ENCODE data around the gene JUN.

DNA sequence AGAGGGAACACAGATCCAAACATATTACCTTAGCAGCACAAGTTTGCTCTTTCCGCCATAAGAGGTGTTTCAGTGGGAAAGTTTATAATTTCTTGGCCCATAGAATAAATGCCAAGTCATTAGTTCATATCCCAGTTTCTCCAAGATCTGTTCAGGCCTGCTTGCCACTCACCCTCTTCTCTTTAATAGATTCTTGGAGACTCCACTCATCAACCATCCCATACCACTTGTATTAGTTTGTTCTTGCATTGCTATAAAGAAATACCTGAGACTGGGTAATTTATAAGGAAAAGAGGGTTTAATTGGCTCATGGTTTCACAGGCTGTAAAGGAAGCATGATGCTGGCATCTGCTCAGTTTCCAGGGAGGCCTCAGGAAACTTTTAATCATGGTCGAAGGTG, 49.2 kb downstream of the JUN start:
- no peak for TF ChIP-seq CTCF (conservative IDR thresholded peaks at IDR 0.05; ENCODE audit: low read depth, low read length)
- TF ChIP-seq EZH2 (IDR thresholded peaks at IDR 0.05; ENCODE audit: borderline replicate concordance, low read depth, low read length, poor library complexity, severe bottlenecking): no peak
